OCI-LY1 (cell line): ENCODE data around the gene NFIA.
A peak's percentile ranks its signal among the peaks of the same experiment; 100 is the strongest.

Experiments
- H2AFZ ChIP-seq: fragments of 200-600 bp; sonication (generic), shearing (Covaris generic); 2 replicates; pipeline ENCODE4 v1.6.0; 2014; ENCODE audit warnings: antibody characterized with exemption, mild to moderate bottlenecking, low read length
- H3F3A ChIP-seq: fragments of 200-600 bp; sonication (generic), shearing (Covaris generic); 2 replicates; pipeline ENCODE4 v1.6.0; 2014; ENCODE audit warnings: mild to moderate bottlenecking, antibody characterized with exemption, low read length, moderate library complexity; ENCODE audit not compliant: insufficient read depth
- H3K27ac ChIP-seq: fragments of 200-600 bp; sonication (generic); 2 replicates; pipeline ENCODE4 v1.5.1; 2014; ENCODE audit warnings: low read length, mixed run types, mild to moderate bottlenecking, low read depth; ENCODE audit not compliant: poor library complexity, severe bottlenecking
- H3K27me3 ChIP-seq: fragments of 200-600 bp; sonication (generic); 2 replicates; pipeline ENCODE4 v1.6.0; 2014; ENCODE audit warnings: antibody characterized with exemption, mild to moderate bottlenecking, low read length, moderate library complexity; ENCODE audit not compliant: insufficient read depth
- H3K36me3 ChIP-seq: fragments of 200-600 bp; sonication (generic); 2 replicates; pipeline ENCODE4 v1.6.1; 2014; ENCODE audit warnings: mild to moderate bottlenecking, antibody characterized with exemption, low read length, moderate library complexity, mixed read lengths; ENCODE audit not compliant: insufficient read depth
- H3K4me1 ChIP-seq: fragments of 200-600 bp; sonication (generic); 2 replicates; pipeline ENCODE4 v1.5.1; 2014; ENCODE audit warnings: mild to moderate bottlenecking, low read length, moderate library complexity; ENCODE audit not compliant: insufficient read depth, severe bottlenecking
- H3K4me2 ChIP-seq: fragments of 200-600 bp; sonication (generic), shearing (Covaris generic); 2 replicates; pipeline ENCODE4 v1.6.1; 2014; ENCODE audit warnings: low read length
- H3K4me3 ChIP-seq: fragments of 200-600 bp; sonication (generic); 2 replicates; pipeline ENCODE4 v1.5.1; 2014; ENCODE audit warnings: low read length, low read depth, mild to moderate bottlenecking, mixed read lengths; ENCODE audit not compliant: poor library complexity, severe bottlenecking
- H3K79me2 ChIP-seq: fragments of 200-600 bp; shearing (Covaris generic); 2 replicates; pipeline ENCODE4 v1.6.1; 2016; ENCODE audit warnings: mixed run types, low read length, mixed read lengths; ENCODE audit not compliant: insufficient read depth
- H3K9ac ChIP-seq: fragments of 200-600 bp; sonication (generic), shearing (Covaris generic); 2 replicates; pipeline ENCODE4 v1.6.1; 2014; ENCODE audit warnings: mild to moderate bottlenecking, low read length, mixed read lengths
- H3K9me2 ChIP-seq: fragments of 200-600 bp; sonication (generic), shearing (Covaris generic); 2 replicates; pipeline ENCODE4 v1.6.1; 2014; ENCODE audit warnings: low read depth, mild to moderate bottlenecking, low read length, mixed read lengths
- H3K9me3 ChIP-seq: fragments of 200-600 bp; shearing (Covaris generic); 2 replicates; pipeline ENCODE4 v1.6.1; 2014; ENCODE audit warnings: low read length, mixed read lengths
- H4K20me1 ChIP-seq: fragments of 200-600 bp; sonication (generic), shearing (Covaris generic); 2 replicates; pipeline ENCODE4 v1.6.0; 2016; ENCODE audit warnings: mild to moderate bottlenecking, low read length; ENCODE audit not compliant: insufficient read depth
- EZH2 ChIP-seq: fragments of 200-600 bp; sonication (generic), shearing (Covaris generic); IDR thresholded peaks from 2 replicates; pipeline ENCODE4 v1.8.0; 2017; ENCODE audit warnings: borderline replicate concordance, mixed run types, mild to moderate bottlenecking, antibody characterized with exemption, low read length, moderate library complexity, mixed read lengths
- TF ChIP-seq, protein P1 (sequence below): fragments of 200-600 bp; sonication (generic), shearing (Covaris generic); IDR thresholded peaks from 2 replicates; pipeline ENCODE4 v1.5.1; 2017; ENCODE audit warnings: mild to moderate bottlenecking, antibody characterized with exemption, low read length, moderate library complexity, mixed read lengths

The NFIA gene

GRCh38 chr1:61081144-61081685 lies 1.1 kb upstream of the NFIA start:
- Histone ChIP-seq H3K9me3 (no peaks in the 10 kb centered on the region), H3K4me3 (peak overlapping the region; percentile 97), H3K79me2 (peaks cover 26% of the 10 kb centered on the region), H2AFZ (peak overlapping the region; percentile 48; the same call in 1 of the 2 replicates), H3K4me2 (peak overlapping the region; percentile 98), H3K36me3 (no peaks in the 10 kb centered on the region), H3K4me1 (peaks cover 69% of the 10 kb centered on the region), H4K20me1 (no peaks in the 10 kb centered on the region), H3F3A (peaks cover 5% of the 10 kb centered on the region; the same call in 1 of the 2 replicates), H3K27ac (peak overlapping the region; percentile 93), H3K9me2 (no peaks in the 10 kb centered on the region), H3K9ac (peak overlapping the region; percentile 69), H3K27me3 (no peaks in the 10 kb centered on the region)
- no peak for TF ChIP-seq EZH2
- TF ChIP-seq, protein P1, sequence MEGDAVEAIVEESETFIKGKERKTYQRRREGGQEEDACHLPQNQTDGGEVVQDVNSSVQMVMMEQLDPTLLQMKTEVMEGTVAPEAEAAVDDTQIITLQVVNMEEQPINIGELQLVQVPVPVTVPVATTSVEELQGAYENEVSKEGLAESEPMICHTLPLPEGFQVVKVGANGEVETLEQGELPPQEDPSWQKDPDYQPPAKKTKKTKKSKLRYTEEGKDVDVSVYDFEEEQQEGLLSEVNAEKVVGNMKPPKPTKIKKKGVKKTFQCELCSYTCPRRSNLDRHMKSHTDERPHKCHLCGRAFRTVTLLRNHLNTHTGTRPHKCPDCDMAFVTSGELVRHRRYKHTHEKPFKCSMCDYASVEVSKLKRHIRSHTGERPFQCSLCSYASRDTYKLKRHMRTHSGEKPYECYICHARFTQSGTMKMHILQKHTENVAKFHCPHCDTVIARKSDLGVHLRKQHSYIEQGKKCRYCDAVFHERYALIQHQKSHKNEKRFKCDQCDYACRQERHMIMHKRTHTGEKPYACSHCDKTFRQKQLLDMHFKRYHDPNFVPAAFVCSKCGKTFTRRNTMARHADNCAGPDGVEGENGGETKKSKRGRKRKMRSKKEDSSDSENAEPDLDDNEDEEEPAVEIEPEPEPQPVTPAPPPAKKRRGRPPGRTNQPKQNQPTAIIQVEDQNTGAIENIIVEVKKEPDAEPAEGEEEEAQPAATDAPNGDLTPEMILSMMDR: no peak

DNA sequence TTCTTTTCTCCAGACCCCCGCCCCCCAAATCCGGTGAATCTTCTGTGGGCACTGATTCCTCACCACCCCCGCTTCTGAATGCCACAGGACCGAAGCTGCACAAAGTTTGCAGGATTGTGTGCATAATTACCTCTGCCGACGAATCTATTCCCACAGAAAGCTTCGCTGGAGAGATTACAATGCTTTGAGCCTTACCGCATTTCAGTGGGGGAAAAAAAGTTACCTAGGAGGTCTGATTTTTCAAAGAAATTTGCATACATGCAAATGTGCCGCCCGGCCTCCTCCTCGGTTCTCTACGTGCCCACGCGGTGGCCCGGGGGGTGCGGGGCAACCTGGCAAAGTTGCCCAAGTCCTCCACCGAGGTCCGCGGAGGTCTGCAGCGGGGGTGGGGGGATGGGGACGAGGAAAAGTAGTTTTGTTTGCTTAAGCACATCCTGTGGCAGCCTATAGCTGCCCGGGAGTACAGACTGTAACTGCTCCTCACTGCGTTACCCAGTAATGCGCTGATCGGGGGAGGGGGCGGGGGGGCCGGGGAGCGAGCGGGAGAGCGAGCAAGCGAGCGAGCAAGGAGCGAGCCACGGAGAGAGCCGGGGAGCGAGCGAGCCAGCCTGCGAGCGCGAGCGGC lies 563 bp upstream of the NFIA start:
- H3K27me3 ChIP-seq: no peaks in the 10 kb centered on the region
- H3K9me3 ChIP-seq: no peaks in the 10 kb centered on the region
- peaks cover 5% of the 10 kb centered on the region; the same call in 1 of the 2 replicates for H3F3A ChIP-seq
- TF ChIP-seq, protein P1: no peak
- TF ChIP-seq EZH2: no peak
- no peaks in the 10 kb centered on the region for H3K36me3 ChIP-seq
- peak overlapping the region; percentile 48; the same call in 1 of the 2 replicates for H2AFZ ChIP-seq
- peaks cover 66% of the 10 kb centered on the region for H3K4me1 ChIP-seq
- H3K79me2 ChIP-seq: peaks cover 32% of the 10 kb centered on the region
- no peaks in the 10 kb centered on the region for H4K20me1 ChIP-seq
- H3K27ac ChIP-seq: peak overlapping the region; percentile 93
- H3K4me2 ChIP-seq: peak overlapping the region; percentile 98
- peak overlapping the region; percentile 69 for H3K9ac ChIP-seq
- H3K9me2 ChIP-seq: no peaks in the 10 kb centered on the region
- peak overlapping the region; percentile 97 for H3K4me3 ChIP-seq

DNA sequence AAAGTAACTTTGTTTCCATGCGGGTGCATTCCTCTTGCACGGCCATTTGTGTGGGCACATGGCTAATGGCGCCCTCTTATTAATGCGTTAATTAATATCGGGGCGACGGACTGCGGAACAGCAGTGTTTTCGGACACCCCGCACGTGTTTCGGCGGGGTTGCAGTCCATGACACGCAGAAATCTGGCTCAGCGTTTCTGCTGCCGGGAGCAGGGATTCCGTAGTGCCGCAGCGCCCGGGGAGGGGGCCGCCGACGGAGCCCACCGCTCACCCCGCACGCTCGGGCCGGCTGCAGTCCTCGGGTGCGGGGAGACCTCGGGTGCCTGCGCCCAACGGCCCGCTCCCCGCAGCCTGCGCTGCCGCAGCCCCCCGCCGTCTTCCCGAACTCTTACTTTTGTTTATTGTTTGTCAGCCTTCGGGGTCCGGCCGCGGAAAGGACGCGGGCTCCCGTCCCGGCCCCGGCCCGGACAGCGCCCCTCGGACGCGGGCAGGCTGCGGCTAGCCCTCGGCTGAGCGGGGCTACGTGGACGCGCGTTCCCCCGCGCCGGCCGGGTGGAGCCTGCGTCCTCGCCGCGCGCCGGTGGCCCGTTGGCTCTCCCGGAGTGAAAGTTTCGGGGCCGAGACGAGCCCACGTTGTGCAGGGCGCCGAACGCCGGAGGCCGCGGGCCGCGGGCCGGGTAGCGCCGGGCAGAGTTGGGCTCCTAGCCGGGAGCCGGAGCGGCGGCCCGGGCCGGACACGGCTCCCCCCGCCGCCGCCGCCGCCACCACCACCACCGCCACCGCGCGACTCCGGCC lies 849 bp downstream of the NFIA start:
- H3K9me3 ChIP-seq: no peaks in the 10 kb centered on the region
- H3K4me2 ChIP-seq: peak overlapping the region; percentile 70
- no peaks in the 10 kb centered on the region for H4K20me1 ChIP-seq
- H3K27me3 ChIP-seq: no peaks in the 10 kb centered on the region
- peaks cover 8% of the 10 kb centered on the region for H3K36me3 ChIP-seq
- peaks cover 5% of the 10 kb centered on the region; the same call in 1 of the 2 replicates for H3F3A ChIP-seq
- H3K27ac ChIP-seq: peak overlapping the region; percentile 82
- peak overlapping the region; percentile 89 for H3K9ac ChIP-seq
- TF ChIP-seq, protein P1: no peak
- TF ChIP-seq EZH2: no peak
- peaks cover 64% of the 10 kb centered on the region for H3K4me1 ChIP-seq
- peak overlapping the region; percentile 97 for H3K4me3 ChIP-seq
- H3K9me2 ChIP-seq: no peaks in the 10 kb centered on the region
- no peak overlapping the region for H2AFZ ChIP-seq
- peaks cover 44% of the 10 kb centered on the region for H3K79me2 ChIP-seq
